ENCODE results near the gene NSRP1.

DNA sequence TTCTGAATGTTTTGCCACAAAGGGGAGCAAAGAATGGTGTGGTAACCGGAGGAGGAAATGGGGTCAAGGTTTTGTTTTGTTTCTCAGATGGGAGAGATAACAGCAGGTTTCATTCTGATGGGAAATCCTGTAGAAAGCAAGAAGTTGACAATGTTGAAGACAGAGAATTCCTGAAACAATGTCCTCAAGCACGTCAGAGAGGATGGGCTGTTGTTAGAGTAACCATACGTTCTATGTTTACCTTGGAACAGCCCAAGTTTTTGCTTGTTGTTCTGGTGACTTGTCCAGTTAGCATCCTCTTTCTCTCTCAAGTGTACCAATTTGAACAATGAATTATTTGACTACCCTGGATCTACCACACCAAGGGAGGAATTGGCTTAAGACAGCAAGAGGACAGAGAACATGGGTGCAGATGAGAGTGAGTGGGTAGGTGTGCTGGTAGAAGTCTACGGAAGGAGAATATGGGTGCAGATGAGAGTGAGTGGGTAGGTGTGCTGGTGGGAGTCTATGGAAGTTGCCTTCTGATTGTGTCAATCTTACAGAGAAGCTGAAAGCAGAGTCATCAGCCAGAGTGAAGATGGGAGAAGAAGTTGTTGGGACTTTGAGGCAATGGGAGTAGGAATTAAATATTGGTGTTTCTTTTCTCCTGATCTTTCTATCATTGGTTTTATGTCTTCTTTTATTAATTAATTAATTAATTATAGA lies 14.8 kb upstream of the NSRP1 start:
- no peak for TF ChIP-seq POLR2A (IDR thresholded peaks at IDR 0.05)
- TF ChIP-seq, protein P1, sequence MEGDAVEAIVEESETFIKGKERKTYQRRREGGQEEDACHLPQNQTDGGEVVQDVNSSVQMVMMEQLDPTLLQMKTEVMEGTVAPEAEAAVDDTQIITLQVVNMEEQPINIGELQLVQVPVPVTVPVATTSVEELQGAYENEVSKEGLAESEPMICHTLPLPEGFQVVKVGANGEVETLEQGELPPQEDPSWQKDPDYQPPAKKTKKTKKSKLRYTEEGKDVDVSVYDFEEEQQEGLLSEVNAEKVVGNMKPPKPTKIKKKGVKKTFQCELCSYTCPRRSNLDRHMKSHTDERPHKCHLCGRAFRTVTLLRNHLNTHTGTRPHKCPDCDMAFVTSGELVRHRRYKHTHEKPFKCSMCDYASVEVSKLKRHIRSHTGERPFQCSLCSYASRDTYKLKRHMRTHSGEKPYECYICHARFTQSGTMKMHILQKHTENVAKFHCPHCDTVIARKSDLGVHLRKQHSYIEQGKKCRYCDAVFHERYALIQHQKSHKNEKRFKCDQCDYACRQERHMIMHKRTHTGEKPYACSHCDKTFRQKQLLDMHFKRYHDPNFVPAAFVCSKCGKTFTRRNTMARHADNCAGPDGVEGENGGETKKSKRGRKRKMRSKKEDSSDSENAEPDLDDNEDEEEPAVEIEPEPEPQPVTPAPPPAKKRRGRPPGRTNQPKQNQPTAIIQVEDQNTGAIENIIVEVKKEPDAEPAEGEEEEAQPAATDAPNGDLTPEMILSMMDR (IDR thresholded peaks at IDR 0.05): no peak
